ENCODE data around the gene TPM4. TPM values are rescaled to one million over a fixed set of nuclear protein-coding genes. Genes with fewer than 3 reads are reported as not detected.

TPM4 gene
- total and polyA plus RNA-seq, 2 of the 8 experiments (the other 6 are each of a cell fraction or from before 2014, with no cell fraction given): 160 to 359 TPM

- no peak for TF ChIP-seq EZH2 (IDR thresholded peaks at IDR 0.05; ENCODE audit: low read depth, low read length, severe bottlenecking)
- no peak for TF ChIP-seq MAX (IDR thresholded peaks at IDR 0.05)
- TF ChIP-seq BACH1 (IDR thresholded peaks at IDR 0.05; ENCODE audit: low read length): no peak
- TF ChIP-seq SAP30 (IDR thresholded peaks at IDR 0.05; ENCODE audit: insufficient read depth, insufficient replicate concordance, low read length): no peak
- no peak for TF ChIP-seq SUZ12 (IDR thresholded peaks at IDR 0.05; ENCODE audit: low read length)
- TF ChIP-seq, protein P1, sequence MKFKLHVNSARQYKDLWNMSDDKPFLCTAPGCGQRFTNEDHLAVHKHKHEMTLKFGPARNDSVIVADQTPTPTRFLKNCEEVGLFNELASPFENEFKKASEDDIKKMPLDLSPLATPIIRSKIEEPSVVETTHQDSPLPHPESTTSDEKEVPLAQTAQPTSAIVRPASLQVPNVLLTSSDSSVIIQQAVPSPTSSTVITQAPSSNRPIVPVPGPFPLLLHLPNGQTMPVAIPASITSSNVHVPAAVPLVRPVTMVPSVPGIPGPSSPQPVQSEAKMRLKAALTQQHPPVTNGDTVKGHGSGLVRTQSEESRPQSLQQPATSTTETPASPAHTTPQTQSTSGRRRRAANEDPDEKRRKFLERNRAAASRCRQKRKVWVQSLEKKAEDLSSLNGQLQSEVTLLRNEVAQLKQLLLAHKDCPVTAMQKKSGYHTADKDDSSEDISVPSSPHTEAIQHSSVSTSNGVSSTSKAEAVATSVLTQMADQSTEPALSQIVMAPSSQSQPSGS (IDR thresholded peaks at IDR 0.05; ENCODE audit: low read length): no peak
- no peak for TF ChIP-seq EGR1 (IDR thresholded peaks at IDR 0.05; ENCODE audit: borderline replicate concordance, low read depth, low read length)
- no peak for TF ChIP-seq KDM1A (IDR thresholded peaks at IDR 0.05; ENCODE audit: borderline replicate concordance, low read length)
- no peak for TF ChIP-seq USF2 (IDR thresholded peaks at IDR 0.05; ENCODE audit: low read length)
Observed at GRCh38 chr19:16071072-16071691, 5.1 kb upstream of the TPM4 start (continued).
